DOHH2 (cell line): ENCODE results near the gene RALA.

Experiments
- EZH2phosphoT487 ChIP-seq: fragments of 200-600 bp; sonication (generic); IDR thresholded peaks from 2 replicates; pipeline ENCODE4 v1.6.1; 2017; ENCODE audit warnings: borderline replicate concordance, mild to moderate bottlenecking, antibody characterized with exemption, low read length, moderate library complexity, mixed read lengths
- TF ChIP-seq, protein P1 (sequence below): fragments of 200-600 bp; sonication (generic); IDR thresholded peaks from one replicate; pipeline ENCODE4 v1.5.1; 2014; ENCODE audit warnings: antibody characterized with exemption, mild to moderate bottlenecking, low read depth, low read length; ENCODE audit not compliant: poor library complexity, severe bottlenecking

DNA sequence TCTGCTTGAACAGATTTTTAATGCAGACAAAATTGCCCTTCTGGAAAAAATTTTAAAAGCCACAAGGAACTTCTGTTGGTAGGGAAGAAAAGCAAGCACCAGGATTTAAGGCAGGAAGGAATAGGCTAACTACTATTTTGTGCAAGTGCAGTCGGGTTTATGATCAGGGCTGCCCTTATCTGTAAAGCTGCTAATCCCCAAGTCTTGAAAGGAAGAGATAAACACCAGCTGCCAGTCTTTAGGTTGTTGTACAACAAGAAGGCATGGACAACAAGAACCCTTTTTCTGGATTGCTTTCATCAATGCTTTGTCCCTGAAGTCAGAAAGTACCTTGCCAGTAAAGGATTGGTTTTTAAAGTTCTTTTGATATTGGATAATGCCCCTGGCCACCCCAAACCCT lies 40.7 kb downstream of the RALA start:
- TF ChIP-seq, protein P1, sequence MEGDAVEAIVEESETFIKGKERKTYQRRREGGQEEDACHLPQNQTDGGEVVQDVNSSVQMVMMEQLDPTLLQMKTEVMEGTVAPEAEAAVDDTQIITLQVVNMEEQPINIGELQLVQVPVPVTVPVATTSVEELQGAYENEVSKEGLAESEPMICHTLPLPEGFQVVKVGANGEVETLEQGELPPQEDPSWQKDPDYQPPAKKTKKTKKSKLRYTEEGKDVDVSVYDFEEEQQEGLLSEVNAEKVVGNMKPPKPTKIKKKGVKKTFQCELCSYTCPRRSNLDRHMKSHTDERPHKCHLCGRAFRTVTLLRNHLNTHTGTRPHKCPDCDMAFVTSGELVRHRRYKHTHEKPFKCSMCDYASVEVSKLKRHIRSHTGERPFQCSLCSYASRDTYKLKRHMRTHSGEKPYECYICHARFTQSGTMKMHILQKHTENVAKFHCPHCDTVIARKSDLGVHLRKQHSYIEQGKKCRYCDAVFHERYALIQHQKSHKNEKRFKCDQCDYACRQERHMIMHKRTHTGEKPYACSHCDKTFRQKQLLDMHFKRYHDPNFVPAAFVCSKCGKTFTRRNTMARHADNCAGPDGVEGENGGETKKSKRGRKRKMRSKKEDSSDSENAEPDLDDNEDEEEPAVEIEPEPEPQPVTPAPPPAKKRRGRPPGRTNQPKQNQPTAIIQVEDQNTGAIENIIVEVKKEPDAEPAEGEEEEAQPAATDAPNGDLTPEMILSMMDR, result no peak
- TF ChIP-seq EZH2phosphoT487, result no peak
